NCI-H146 treated with DMSO at 0.1 percent for 48 hours (cell line): ENCODE measurements around the gene CYP27A1.

Experiments
- DNase-seq: peaks from one replicate; lab custom pipeline; 2025; ENCODE audit not compliant: unreplicated experiment; lab: John Stamatoyannopoulos, UW

Gene CYP27A1

DNA sequence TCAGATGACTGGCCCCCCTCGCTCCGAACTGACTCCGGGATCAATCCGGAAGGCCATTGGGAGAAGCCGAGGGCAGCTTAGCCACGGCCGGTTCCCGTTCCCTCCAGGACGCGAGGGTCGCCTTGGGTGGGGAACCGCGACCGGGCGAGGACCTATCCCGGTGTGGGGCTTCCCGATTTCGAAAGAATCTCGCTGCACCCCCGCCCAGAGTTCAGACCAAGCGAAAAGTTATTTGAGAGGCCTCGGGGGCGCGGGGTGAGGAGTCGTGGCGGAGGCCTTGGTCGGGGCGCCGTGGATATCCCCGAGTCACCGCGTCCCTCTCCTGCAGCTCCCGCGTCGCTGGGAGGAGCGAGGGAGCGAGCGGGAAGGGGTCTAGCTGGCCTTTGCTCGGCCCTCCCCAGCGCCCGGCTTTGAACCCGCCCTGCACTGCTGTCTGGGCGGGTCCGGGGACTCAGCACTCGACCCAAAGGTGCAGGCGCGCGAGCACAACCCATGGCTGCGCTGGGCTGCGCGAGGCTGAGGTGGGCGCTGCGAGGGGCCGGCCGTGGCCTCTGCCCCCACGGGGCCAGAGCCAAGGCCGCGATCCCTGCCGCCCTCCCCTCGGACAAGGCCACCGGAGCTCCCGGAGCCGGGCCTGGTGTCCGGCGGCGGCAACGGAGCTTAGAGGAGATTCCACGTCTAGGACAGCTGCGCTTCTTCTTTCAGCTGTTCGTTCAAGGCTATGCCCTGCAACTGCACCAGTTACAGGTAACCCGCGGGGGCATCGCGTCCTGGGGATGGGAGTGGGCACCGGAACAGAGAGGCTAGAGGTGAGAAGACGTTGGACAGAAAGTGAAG lies at the start of gene CYP27A1:
TSS of gene CYP27A1 (plus strand) at position 457 of the 837 bp plus-strand sequence. CDS start at position 493, 36 bp downstream.
- DNase-seq = no peak

DNA sequence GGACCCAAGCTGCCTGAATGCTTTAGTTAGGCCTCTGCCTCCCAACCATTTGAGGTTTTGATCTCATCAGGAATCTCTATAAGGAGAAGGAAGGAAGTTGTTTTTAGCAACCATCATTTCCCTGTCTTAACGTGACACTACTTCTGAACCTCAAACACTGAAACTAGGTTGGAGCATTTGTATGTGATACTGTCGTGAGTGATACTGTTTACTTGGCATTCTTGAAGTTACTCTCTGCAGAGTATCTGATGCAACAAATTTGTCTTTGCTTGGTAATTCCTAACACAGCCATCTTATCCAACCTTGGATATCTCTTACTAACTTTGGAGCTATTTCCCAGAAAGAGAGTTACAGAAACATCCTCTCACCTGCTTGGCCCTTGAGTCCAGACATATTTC lies 49.2 kb upstream of the CYP27A1 start:
- no peak for DNase-seq

DNA sequence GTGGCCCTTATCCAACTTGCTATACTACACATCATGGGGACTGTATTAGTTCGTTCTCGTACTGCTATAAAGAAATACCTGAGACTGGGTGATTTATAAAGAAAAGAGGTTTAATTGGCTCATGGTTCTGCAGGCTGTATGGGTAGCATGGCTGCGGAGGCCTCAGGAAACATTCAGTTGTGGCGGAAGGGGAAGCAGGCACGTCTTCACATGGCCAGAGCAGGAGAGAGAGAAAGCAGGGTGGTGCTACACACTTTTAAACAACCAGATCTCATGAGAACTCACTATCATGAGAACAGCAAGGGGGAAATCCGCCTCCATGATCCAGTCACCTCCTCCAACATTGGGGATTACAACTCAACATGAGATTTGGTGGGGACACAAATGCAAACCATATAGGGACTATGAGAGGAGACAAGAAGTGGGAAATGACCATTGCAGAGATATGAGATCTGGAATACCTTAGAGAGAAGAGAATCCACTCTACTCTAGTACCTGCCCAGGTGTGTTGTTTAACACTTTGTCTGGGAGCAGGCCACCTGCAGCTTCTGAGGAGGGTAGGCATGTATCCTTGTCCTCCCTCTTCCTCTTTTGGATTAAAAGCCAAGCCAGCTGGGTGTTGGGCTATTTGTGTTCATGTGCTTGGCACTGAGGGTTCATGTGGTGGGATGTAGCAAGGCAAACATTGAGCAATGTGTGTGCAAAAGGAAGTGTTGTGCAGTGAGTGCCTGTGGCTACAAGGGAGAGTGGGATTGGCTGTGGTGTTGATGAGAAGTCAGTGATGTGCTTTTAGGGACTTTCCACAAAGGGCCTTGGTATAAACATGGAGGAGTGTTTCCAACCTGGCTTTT lies 48.6 kb upstream of the CYP27A1 start:
- no peak for DNase-seq

DNA sequence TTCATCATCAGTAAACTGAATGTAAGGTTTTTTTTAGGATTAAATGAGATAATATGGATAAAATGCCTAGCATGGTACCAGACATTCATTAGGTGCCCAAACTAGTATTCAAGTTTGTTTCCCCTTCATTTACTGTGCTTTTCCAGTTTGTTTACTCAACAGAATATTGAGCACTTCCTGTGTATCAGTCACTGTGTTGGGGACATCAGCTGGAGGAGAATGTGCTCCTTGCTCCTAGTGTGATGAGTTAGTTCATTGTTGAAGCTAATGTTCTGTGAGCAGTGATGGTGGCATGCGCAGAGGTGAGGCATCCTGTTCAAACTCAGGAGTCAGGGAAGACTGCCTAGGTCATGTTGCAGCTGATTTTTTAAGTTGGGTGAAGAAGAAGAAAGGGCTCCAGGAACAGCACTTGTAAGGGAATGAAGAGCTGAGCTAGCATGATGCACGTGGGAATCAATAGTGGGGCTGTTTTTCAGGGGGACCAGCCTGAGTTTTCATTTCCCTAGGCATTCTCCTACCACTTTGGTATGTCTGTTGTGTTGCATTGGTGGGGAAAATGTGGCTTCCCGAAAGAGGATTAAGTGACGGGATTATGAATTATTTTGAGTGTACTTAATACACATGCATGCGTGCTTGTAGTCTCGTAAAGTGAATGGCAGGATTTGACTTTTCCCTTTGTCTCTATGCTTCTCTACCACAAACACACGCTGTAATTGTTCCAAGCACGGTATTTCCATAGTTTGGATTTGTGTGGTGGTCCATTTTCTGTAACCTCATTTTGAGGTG lies 47.6 kb upstream of the CYP27A1 start:
- DNase-seq = no peak

DNA sequence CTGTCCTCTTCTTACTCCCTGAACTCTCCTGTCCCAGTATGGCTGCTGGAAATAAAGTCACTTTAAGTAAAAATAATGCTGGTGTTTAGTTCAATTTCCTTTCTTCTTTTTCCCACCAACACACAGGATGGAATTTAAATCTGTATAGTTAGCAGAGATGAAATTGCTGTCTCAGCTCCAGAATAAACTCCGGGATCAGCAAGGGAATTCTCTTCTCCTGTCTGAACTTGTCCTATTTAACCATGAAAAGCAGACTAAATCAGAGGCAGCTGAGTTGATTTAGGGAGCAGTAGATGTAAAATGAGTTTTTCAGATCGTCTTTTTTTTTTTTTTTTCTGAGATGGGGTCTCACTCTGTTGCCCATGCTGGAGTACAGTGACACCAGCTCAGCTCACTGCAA lies 45.4 kb upstream of the CYP27A1 start:
- DNase-seq = no peak

DNA sequence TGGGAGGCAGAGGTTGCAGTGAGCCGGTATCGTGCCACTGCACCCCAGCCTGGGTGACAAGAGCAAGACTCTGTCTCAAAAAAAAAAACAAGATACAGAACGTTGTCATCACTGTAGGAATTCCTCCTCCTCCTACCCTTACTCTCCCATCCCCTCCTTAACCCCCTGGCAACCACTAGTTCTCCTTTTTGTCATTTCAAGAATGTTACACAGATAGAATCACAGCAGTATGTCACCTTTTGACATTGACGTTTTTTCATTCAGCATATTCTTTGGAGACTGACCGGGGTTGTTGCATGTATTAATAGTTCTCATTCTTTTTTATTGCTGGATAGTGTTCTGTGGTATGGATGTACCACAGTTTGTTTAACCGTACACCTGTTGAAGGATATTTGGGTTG lies 38.9 kb upstream of the CYP27A1 start:
- DNase-seq = no peak

DNA sequence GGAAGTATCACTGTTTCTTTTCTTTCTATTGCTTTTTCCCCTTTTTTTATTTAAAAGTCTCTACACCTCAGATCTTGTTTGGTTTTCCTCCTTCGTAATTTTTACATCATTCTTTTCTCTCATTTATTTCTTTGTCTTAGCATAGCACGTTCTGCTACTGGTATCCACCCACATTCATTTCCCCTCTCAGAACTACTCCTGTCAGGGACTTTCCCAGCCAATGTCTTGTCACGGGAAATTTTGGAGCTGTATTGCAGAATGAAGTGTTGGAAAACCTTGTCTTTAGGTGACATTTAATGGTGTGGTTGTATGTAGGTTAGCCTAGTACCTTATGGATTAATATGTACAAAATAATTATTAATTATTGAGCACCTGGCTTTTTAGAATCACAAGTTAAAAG lies 37.3 kb upstream of the CYP27A1 start:
- DNase-seq = no peak

DNA sequence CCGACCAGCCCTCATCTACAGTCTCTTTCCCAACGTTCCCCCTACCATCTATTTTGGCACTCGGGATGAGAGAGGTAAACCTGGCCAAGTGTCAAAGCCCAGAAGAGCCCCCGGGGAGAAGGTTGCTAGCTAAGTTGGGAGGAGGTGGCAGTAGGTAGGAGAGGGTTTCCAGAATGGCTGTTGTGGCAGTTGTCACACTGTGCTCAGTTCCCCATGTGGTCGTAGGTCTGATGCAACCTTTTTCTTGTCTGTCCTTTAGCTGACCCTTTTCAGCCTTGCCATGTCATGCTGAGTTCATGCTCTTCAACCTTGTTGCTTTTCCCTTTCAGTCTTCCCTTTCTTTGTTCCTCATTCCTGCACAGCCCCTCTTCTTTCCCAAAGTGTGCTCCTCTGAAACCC lies 36.8 kb upstream of the CYP27A1 start:
- no peak for DNase-seq

DNA sequence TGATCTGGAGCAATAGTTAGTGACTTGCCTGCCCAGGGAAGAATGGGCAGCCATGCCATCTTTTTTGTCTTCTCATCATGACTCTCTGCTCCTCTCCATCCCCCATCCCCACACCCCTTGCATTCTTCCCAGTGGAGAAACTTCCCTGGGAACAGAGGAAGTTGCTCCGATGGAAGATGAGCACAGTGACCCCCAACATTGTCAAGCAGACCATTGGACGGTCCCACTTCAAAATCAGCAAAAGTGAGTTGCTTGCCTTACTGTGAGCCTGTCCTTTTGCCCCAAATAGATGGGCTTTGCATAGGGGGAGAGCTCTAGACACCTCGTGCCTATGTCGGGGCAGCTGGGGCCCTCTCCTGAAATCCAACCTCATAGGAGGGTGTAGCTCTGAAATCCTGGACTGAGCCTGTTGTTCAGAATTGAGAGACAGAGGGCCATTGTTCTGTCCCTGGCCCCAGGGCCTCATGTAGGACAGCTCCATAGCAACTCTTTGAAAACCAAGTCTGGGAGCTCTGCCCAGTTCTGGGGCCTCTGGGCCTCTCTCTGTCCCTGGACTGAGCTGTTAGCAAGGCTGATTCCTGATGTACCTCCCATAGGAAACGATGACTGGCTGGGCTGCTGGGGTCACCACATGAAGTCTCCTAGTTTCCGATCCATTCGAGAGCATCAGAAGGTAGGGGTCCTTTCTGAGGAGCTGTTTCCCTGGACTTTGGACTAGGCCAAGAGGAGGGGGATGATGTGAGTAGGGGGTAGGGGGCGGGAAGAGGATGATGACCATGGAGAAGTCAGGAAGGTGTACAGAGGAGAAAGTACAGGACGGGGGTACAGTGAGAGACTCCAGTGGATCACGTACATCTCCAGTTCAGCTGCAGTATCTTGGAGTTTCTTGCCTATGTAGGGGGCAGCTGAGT lies 36.1 kb upstream of the CYP27A1 start:
- no peak for DNase-seq

DNA sequence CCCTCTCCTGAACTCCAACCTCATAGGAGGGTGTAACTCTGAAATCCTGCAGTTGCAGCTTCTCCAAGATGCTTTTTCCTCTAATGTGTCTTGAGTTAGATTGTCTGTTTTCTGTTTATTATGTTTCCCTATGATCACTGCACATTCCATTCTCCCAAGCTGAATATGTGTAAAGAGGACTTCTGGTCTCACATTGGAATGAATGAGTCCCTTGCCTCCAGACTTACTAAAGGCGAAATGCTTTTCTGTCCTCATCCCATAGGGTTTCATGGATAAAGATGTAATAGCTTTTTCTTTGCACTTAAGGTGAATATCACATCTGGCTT lies 35.5 kb upstream of the CYP27A1 start:
- no peak for DNase-seq

DNA sequence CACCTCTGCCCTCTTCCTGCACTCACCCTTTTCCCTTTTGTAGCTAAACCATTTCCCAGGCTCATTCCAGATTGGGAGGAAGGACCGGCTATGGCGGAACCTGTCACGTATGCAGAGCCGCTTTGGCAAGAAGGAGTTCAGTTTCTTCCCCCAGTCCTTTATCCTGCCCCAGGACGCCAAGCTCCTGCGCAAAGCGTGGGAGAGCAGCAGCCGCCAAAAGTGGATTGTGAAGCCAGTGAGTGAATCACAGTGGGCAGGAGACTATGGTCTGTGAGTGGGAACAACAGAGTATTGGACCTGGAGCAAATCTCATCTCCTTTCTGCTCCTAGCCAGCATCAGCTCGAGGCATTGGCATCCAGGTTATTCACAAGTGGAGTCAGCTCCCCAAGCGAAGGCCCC lies 35.0 kb upstream of the CYP27A1 start:
- DNase-seq = no peak

DNA sequence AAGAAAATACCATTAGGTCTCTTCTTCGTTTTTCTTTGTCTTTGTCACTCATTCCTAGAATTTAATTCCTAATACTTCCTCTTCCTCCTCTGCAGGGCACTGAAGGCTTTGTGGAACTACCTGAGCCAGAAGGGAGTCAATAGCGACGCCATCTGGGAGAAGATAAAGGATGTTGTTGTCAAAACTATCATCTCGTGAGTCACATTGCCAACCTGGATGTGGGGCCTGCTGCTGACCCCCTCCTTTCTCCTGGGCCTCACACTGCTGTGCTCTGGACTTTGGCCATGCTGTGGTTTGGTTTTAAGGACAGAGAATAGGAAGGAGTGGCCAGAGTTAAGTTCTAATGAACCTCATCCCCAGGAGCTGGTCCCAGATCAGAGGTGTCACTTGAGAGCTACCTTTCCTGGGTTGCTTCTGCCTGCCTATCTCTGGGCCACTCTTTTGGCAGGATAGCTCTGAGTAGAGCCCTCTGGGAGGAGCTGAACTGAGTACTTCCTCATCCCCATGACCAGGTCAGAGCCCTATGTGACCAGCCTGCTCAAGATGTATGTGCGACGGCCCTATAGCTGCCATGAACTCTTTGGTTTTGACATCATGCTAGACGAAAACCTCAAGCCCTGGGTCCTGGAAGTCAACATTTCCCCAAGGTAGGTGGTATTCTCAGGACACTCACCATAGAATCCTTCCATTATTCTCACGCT lies 33.1 kb upstream of the CYP27A1 start:
- DNase-seq = no peak

DNA sequence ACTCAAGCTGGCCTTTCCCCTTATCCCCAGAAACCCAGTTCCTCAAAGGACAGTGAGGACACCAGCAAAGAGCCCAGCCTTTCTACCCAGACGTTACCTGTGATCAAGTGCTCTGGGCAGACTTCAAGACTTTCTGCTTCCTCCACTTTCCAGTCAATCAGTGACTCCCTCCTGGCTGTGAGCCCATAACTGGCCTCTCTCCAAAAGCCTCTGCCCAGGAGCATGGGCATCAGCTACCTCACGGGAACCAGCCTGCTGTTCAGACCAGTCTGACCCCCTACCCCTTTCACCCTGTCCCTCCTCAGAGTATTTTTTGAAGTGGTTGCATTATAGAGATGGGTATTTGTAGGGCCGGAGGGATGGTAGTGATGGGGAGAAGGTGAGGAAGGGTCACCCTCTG lies 27.7 kb upstream of the CYP27A1 start:
- no peak for DNase-seq

DNA sequence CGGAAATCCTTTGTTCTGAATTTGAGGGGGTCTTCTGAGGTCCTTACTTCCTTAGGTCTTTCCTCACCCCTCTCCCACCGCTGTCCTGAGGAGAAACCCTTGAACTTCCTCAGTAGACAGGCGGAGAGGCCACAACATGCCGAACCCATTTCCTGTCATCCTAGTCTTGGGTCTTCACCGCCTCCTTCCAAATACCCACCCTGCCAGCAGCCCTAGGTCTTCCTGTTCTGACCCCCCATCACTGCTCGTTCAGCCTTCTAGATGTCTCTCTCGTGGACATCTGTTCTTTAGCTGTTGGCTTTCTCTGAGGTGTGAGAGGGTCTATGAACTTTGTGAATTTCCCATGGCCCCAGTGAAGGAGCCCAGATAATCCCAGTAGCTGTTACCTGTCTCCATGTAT lies 27.2 kb upstream of the CYP27A1 start:
- DNase-seq = no peak

DNA sequence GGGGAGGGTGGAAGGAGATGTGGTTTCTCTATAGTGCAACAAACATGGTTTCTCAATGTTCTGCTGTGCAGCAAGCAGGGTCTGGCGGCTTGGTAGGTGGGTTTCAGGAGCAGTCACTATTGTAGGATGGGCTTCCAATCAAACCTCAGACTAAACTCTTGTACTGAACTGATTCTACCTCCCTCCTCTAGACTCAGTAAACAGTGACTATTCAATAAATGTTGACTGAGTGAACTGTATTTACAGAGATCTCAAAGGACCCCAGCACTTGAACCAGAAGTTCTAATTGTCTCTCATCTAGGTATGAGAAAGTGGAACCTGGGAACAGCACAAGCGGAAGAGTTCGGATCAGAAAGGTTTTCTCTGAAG lies 26.8 kb upstream of the CYP27A1 start:
- DNase-seq = no peak

DNA sequence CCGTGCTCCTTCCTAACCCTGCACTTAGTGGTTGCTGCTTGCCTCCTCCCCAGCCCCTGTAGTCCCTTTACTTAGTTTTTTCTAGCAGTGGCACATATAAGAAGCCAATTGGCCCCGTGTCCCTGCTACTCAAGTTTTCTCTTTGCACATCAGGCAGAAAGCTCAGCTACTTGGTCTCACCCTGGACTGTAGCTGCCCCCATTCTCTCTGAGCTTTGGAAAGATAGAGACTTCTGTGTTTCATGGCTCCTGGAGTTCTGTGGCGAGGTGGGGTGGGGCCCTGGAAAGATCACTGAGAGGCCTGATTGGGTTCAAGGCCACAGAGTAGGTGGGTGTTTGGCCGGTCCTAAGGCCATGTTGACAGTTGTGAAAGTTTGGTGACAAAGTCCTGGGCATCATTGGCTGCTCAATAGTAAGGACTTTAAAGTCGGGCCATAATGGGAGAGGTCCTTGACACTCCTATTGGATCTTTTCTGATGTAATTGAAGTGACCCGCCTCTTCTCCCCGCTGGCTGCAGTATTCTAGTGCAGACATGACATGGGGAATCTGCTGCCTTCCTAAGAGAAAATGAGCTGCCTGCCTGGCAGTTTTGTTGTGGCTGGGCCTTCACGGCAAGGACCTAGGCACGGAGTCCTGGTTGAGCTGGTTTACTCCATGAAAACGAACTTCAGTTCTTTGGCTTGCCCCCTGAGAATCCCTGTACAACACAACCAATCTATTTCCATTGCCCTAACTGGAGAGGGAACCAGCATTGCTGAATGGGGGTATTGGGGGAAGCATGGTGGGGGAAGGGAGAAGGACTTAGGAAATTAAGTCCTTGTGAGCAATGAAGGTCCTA lies 26.2 kb upstream of the CYP27A1 start:
- DNase-seq = no peak

DNA sequence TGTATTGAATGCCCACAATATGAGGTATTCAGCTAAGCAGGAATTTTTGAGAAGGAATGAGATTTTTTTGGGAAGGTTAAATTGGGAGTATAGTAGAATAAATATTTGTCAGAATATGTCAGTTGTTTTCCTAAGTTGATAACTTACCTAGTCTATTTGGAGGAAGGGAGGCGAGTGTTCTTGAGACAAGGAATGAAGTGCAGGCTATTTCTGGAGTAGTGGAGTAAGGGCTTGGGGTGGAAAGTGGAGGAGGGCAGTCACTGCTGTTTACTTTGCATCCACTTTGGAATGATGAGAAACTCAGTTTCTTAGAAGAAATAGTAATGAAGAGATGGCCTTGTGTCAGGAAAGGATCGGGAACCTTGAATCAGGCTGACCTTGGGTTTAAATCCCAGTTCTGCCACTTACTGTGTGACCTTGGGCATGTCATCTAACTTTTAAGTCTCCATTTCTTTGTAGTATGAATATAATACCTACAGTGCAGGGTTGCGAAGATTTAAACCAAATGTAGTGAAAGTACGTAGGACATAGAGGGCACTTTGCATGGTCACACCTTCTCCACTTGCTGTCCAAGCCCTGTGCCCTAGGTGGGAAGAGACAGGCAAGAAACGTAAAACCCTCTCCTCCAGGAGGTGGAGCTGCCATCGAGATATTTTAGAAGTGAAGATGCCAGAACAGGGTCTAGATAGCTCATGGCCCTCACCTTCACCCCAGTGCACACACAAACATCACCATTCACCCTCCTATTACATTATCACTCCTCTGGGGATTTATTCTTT lies 25.2 kb upstream of the CYP27A1 start:
- DNase-seq = no peak

DNA sequence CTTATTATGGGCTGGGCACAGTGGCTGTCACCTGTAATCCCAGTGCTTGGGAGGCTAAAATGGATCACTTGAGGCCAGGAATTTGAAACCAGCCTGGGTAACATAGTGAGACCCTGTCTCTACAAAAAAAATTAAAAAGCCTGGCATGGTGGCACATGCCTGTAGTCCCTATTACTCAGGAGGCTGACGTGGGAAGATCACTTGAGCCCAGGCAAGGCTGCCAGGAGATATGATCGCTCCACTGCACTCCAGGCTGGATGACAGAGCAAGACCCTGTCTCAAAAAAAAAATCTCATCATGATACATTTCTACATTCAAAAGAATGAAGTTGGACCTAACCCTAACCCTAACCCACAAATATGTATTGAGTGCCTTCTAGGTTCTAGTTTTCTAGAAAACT lies 20.2 kb upstream of the CYP27A1 start:
- DNase-seq = no peak
